Measurements from ENCODE around the gene CUEDC2. TPM values are rescaled to one million over a fixed set of nuclear protein-coding genes. Genes with fewer than 3 reads are reported as not detected.
A peak's percentile ranks its signal among the peaks of the same experiment; 100 is the strongest.

Gene CUEDC2
- total and polyA plus RNA-seq, 10 of the 15 experiments (the other 5 are each of a cell fraction or from before 2014, with no cell fraction given), result 20.4 to 121 (median 75.0) TPM

DNA sequence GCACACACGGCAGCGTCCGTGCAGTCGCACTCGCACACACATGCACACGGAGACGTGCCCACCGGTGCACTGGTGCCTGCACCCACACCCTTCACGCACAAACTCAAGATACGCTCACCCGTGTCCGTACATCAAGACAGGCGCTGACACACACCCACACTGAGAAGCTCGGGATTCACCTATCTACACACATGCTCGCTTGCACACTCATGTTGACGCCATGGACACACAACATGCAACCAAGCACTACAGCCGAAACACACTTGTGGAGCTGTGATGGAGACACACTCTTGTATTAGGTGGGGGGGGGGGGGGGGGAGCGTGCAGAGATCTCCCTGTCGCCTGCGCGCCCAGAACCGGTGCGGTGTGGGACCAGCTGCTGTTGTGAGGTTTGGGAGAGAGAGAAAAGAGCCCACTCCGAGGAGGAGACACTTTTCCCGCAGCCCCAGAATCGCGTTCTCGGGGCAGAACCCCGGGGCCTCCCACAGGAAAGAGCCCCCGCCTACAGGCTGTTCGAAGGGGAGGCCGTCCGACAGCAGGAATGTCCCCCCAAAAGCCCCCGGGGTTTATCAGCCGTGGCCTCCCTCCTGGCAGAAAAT lies 37.5 kb downstream of the CUEDC2 start (continued):
- TF ChIP-seq, protein P1, sequence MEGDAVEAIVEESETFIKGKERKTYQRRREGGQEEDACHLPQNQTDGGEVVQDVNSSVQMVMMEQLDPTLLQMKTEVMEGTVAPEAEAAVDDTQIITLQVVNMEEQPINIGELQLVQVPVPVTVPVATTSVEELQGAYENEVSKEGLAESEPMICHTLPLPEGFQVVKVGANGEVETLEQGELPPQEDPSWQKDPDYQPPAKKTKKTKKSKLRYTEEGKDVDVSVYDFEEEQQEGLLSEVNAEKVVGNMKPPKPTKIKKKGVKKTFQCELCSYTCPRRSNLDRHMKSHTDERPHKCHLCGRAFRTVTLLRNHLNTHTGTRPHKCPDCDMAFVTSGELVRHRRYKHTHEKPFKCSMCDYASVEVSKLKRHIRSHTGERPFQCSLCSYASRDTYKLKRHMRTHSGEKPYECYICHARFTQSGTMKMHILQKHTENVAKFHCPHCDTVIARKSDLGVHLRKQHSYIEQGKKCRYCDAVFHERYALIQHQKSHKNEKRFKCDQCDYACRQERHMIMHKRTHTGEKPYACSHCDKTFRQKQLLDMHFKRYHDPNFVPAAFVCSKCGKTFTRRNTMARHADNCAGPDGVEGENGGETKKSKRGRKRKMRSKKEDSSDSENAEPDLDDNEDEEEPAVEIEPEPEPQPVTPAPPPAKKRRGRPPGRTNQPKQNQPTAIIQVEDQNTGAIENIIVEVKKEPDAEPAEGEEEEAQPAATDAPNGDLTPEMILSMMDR (IDR thresholded peaks at IDR 0.05 in 2 of 3, conservative IDR thresholded peaks at IDR 0.05 in 1 of 3; ENCODE audit: control insufficient read depth in 2 of 3, extremely low read depth in 1 of 3, insufficient read depth in 1 of 3, low read depth in 3 of 3, low read length in 3 of 3), result no peak
- TF ChIP-seq, protein P2, sequence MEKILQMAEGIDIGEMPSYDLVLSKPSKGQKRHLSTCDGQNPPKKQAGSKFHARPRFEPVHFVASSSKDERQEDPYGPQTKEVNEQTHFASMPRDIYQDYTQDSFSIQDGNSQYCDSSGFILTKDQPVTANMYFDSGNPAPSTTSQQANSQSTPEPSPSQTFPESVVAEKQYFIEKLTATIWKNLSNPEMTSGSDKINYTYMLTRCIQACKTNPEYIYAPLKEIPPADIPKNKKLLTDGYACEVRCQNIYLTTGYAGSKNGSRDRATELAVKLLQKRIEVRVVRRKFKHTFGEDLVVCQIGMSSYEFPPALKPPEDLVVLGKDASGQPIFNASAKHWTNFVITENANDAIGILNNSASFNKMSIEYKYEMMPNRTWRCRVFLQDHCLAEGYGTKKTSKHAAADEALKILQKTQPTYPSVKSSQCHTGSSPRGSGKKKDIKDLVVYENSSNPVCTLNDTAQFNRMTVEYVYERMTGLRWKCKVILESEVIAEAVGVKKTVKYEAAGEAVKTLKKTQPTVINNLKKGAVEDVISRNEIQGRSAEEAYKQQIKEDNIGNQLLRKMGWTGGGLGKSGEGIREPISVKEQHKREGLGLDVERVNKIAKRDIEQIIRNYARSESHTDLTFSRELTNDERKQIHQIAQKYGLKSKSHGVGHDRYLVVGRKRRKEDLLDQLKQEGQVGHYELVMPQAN (conservative IDR thresholded peaks at IDR 0.05), result 0 out of 2 replicates have a peak, but pooled peaks have one; percentile 61
- TF ChIP-seq, protein P3, sequence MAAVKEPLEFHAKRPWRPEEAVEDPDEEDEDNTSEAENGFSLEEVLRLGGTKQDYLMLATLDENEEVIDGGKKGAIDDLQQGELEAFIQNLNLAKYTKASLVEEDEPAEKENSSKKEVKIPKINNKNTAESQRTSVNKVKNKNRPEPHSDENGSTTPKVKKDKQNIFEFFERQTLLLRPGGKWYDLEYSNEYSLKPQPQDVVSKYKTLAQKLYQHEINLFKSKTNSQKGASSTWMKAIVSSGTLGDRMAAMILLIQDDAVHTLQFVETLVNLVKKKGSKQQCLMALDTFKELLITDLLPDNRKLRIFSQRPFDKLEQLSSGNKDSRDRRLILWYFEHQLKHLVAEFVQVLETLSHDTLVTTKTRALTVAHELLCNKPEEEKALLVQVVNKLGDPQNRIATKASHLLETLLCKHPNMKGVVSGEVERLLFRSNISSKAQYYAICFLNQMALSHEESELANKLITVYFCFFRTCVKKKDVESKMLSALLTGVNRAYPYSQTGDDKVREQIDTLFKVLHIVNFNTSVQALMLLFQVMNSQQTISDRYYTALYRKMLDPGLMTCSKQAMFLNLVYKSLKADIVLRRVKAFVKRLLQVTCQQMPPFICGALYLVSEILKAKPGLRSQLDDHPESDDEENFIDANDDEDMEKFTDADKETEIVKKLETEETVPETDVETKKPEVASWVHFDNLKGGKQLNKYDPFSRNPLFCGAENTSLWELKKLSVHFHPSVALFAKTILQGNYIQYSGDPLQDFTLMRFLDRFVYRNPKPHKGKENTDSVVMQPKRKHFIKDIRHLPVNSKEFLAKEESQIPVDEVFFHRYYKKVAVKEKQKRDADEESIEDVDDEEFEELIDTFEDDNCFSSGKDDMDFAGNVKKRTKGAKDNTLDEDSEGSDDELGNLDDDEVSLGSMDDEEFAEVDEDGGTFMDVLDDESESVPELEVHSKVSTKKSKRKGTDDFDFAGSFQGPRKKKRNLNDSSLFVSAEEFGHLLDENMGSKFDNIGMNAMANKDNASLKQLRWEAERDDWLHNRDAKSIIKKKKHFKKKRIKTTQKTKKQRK (IDR thresholded peaks at IDR 0.05; ENCODE audit: low read depth, low read length), result no peak
- TF ChIP-seq RAD51 (IDR thresholded peaks at IDR 0.05) (no peak), IRF4 (IDR thresholded peaks at IDR 0.05; ENCODE audit: low read depth, low read length) (no peak), KLF5 (IDR thresholded peaks at IDR 0.05; ENCODE audit: partially characterized antibody) (no peak), E2F8 (IDR thresholded peaks at IDR 0.05; ENCODE audit: low read depth, partially characterized antibody) (no peak), SUPT20H (IDR thresholded peaks at IDR 0.05; ENCODE audit: borderline replicate concordance, control insufficient read depth, low read depth, low read length) (no peak), STAT3 (IDR thresholded peaks at IDR 0.05; ENCODE audit: low read depth, low read length) (no peak), SRF (IDR thresholded peaks at IDR 0.05; ENCODE audit: low read depth in 2 of 2, low read length in 2 of 2) (no peak)
- TF ChIP-seq, protein P4, sequence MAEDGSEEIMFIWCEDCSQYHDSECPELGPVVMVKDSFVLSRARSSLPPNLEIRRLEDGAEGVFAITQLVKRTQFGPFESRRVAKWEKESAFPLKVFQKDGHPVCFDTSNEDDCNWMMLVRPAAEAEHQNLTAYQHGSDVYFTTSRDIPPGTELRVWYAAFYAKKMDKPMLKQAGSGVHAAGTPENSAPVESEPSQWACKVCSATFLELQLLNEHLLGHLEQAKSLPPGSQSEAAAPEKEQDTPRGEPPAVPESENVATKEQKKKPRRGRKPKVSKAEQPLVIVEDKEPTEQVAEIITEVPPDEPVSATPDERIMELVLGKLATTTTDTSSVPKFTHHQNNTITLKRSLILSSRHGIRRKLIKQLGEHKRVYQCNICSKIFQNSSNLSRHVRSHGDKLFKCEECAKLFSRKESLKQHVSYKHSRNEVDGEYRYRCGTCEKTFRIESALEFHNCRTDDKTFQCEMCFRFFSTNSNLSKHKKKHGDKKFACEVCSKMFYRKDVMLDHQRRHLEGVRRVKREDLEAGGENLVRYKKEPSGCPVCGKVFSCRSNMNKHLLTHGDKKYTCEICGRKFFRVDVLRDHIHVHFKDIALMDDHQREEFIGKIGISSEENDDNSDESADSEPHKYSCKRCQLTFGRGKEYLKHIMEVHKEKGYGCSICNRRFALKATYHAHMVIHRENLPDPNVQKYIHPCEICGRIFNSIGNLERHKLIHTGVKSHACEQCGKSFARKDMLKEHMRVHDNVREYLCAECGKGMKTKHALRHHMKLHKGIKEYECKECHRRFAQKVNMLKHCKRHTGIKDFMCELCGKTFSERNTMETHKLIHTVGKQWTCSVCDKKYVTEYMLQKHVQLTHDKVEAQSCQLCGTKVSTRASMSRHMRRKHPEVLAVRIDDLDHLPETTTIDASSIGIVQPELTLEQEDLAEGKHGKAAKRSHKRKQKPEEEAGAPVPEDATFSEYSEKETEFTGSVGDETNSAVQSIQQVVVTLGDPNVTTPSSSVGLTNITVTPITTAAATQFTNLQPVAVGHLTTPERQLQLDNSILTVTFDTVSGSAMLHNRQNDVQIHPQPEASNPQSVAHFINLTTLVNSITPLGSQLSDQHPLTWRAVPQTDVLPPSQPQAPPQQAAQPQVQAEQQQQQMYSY (CRISPR knock-in tag; IDR thresholded peaks at IDR 0.05), result no peak
- TF ChIP-seq, protein P5, sequence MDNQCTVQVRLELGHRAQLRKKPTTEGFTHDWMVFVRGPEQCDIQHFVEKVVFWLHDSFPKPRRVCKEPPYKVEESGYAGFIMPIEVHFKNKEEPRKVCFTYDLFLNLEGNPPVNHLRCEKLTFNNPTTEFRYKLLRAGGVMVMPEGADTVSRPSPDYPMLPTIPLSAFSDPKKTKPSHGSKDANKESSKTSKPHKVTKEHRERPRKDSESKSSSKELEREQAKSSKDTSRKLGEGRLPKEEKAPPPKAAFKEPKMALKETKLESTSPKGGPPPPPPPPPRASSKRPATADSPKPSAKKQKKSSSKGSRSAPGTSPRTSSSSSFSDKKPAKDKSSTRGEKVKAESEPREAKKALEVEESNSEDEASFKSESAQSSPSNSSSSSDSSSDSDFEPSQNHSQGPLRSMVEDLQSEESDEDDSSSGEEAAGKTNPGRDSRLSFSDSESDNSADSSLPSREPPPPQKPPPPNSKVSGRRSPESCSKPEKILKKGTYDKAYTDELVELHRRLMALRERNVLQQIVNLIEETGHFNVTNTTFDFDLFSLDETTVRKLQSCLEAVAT (IDR thresholded peaks at IDR 0.05), result no peak; the same call in 1 of the 2 replicates
